IPS DF 19.7 (cell line): Measurements from ENCODE around the gene METAP1D.
"Not testable (repeated sequence)": the region's sequence is repeated elsewhere in the genome, so short reads cannot be mapped to it uniquely, and the experiment has no call there.

Experiments used
- DNase-seq: peaks from one replicate; pipeline ENCODE4 v3.0.0-alpha.2; 2013; ENCODE audit warnings: low read depth, low spot score

Gene METAP1D

GRCh38 chr2:172048508-172049503 is 49.1 kb downstream of the METAP1D start:
- no peak for DNase-seq

GRCh38 chr2:172049567-172050120 is 49.9 kb downstream of the METAP1D start:
- DNase-seq = no peak

GRCh38 chr2:172050479-172051125 is 50.8 kb downstream of the METAP1D start:
- no peak for DNase-seq

- no peak for DNase-seq
Measured at GRCh38 chr2:172052000-172052983, 52.5 kb downstream of the METAP1D start.

DNA sequence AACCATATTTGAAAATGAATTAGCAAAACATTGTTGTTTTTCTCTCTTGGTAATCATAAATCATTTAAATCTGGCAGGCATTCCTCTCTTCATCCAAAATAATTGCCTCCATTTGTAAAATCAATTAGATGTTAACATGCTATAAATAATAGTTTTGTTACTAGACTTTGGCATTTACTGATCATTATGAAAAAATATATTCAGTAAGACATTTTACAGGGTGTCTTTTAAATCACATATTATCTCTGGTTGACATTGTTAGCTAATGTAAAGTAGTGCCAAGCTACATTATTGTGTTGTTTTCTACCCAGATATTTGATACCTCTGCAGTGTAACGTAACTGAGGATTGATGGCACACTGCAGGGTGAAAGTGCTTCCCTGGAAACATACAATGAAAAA is 53.7 kb downstream of the METAP1D start:
- DNase-seq = no peak

DNA sequence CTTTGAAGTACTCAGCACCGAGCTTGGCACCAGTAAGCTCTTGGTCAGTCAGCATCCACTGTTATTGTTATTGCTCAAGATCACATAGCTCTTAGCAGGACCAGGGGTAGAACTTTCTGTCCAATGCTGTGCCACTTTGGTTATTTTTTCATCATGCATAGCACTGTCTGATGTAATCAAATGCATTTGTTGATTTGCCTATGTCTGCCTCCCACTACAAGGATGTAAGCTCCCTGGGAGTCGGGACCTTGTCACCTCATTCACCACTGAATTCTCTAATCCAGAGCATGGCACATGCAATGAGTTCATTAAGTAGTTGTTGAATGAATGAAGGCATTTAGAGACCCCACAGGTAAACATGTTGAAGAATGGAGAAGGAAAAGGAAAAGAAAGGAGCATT is 56.5 kb downstream of the METAP1D start:
- DNase-seq = no peak

DNA sequence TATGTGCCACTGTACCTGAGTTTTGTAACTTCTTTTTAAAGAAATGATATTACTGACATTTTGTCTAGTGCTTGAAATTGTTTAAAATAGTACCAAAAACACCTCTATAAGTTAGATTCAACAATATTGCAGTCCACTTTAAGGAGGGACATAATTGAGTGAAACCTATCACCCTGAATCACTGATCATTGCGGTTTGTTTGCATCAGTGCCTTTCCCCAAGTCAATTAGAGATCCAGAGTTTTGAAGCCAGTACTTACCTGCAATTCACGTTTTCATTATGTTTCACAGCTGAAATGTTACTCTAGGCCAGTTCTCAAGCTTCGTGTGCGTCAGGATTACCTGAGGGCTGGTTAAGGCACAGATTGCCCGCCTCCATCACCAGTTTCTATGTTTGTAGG is 58.9 kb downstream of the METAP1D start:
- DNase-seq = no peak

GRCh38 chr2:172060118-172060517 is 60.4 kb downstream of the METAP1D start:
- not testable (repeated sequence) for DNase-seq

DNA sequence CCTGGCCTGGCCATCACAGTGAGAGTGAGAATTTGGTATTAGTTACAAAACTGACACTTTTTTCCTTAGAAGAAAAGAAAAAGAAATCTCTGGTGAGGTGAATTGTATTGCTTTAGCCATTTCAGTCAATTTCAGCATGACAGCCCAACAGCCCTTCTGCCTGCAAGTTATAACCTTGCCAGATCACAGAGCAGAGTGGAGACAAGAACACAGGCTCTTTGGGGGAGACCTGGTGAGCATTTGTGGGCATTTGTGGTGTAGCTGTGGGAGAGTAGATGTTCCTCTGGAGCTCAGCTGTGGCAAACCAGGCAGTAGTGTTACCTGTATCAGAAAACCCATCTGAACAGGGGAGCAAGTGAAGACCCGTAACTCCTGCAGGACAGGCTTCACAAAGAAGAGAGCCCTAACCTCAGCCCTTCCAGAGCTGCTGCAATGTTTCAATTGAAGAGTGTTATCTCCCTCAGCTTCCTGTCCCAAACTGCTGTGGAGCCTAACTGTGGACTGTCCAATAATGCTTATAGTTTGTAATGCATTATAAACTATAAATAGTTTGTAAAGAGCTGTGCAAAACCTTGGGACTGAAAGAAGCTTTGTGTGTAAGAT is 62.8 kb downstream of the METAP1D start:
- DNase-seq = no peak

DNA sequence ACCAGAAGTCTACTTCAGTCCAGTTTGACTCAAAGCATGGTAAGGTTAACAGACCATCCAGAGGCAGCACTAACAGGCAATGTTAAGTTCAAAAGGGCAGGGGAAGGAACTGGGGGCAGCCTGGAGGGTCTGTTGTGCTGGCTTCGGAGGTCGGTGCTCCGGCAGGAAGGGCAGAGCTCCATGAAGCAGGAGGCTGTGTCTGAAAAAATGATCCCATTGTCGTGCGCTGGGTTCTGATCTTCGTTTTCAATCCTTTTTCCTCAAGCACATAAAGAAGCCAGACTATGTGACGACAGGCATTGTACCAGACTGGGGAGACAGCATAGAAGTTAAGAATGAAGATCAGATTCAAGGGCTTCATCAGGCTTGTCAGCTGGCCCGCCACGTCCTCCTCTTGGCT is 63.7 kb downstream of the METAP1D start:
- DNase-seq = no peak

DNA sequence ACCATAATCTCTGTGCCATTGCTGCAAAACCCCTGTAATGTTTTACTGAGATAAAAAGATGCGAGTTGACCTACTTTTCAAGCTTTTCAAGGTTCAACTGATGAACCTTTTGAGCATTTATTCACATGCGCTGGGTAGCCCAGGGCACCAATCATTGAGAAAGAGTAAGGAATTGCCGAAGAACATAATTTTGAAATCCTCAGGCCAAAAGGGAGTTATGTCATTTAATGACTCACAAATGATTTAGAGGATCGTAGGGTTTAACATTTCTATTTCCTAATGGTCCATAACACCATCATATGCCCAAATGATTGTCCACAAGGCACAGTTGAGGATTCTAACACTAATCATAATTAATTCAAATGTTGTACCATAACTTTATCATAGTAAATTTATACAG is 65.4 kb downstream of the METAP1D start:
- DNase-seq = no peak

DNA sequence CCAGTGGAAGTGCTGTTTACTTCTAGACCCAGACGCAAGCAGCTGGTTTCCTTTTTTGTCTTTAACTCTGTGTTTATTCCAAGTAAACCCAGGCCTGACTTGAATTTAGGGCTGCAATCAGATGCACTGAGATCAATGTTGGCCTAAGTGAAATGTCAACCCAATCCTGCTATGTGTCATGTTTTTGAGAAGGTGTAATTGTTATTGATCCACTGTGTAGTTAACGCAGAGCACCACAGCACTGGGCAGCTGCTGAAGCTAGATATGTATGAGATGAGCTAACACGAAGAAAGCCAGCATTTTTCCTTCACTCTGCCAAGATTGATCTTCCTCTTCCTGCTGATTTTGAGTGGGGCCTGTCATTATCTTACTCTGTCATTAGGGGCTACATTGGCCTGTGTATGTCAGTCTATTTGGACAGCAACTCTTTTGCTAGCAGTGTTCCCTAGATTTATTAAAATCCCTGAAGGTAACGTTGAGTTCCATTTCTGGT is 66.7 kb downstream of the METAP1D start:
- DNase-seq = no peak

DNA sequence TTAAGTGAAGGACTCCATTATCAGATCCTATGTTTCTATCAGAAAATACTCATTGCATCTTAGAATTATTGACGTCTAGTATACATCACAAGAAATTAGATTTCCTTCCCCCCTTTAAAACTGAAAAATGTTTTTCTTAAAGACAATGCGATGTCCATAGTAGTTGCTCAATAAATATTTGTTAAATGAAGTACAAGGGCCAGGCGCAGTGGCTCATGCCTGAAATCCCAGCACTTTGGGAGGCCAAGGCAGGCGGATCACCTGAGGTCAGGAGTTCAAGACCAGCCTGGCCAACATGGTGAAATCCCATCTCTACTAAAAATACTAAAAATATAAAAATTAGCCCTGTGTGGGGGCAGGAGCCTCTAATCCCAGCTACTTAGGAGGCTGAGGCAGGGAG is 68.2 kb downstream of the METAP1D start:
- not testable (repeated sequence) for DNase-seq

DNA sequence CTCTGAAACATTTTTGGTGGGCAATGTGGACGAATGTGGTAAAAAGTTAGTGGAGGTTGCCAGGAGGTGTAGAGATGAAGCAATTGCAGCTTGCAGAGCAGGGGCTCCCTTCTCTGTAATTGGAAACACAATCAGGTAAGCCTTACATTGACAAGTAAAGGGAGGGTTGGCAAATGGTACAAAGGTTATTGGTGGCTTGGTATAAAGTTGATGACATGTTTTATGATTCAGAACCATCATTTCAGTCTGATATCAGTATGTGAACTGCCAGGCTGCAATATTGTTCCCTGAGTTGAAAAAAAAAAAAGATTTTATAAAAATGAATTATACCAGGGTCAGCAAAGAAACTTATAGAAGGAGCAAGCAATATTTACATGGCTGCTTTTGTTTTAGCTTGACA is 71.2 kb downstream of the METAP1D start:
- DNase-seq = no peak

DNA sequence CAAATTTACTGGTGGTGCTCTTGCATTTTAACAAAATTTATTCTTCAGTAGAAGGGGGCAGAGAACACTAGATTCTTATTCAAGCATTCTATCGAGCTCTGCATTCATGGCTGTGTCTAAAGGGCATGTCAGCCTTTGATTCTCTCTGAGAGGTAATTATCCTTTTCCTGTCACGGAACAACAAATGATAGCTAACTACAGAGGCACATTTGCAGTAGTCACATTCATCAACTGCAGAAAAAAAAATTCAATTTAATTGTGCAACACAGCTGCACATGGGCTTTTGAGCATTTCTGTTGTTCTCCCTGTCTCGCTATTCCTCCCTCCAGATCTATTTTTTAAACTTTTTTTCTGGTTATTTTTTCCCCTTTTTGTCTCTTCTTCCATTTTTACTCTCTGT is 72.5 kb downstream of the METAP1D start:
- DNase-seq = no peak

- DNase-seq = no peak
Measured at GRCh38 chr2:172072706-172073105, 73.0 kb downstream of the METAP1D start.

- DNase-seq = no peak
Measured at GRCh38 chr2:172073518-172073917, 73.8 kb downstream of the METAP1D start.

GRCh38 chr2:172074254-172074653 is 74.5 kb downstream of the METAP1D start:
- no peak for DNase-seq

DNA sequence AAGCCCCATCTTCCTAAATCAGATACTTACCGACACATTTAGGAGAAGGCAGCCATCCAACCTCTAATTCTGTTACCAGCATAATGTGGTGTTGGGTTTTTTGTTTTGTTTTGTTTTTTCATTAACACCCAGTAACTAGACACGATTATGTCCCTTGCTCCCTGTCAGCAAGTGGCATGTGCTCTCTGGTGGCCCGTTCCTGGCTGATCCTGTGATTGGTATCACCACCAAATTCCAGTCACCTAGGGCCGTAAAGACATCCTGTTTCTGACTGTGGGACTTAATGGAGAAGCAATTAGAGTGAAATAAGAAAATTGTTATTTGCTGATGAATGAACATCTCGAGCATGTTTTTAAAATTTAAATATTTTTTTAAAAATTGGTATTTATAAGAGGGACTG is 79.7 kb downstream of the METAP1D start:
- DNase-seq = no peak

DNA sequence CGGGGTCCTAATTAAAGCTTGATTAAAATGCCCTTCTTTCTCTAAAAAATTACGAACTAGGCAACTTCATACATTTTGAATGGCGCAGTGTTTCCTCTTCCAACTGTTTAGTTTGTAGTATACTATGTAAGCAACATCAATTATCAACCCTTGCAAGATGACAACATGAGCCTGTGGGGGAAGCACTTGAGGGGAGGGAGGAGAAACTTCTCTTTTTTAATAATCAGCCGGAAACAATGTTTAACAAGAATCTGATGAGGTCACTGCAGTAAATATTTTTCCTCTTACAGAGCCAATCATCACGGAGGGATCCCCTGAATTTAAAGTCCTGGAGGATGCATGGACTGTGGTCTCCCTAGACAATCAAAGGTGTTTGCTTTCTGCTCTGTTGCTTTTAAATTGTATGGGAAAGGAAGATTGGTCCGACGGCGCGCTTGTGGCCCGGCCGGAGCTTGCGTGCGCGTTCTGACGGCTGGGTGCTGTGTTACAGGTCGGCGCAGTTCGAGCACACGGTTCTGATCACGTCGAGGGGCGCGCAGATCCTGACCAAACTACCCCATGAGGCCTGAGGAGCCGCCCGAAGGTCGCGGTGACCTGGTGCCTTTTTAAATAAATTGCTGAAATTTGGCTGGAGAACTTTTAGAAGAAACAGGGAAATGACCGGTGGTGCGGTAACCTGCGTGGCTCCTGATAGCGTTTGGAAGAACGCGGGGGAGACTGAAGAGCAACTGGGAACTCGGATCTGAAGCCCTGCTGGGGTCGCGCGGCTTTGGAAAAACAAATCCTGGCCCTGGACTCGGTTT is 80.3 kb downstream of the METAP1D start:
- DNase-seq = no peak
